Panc1 (cell line): ENCODE measurements around the gene PHKG2. TPM values are rescaled to one million over a fixed set of nuclear protein-coding genes. Genes with fewer than 3 reads are reported as not detected.
A peak's percentile ranks its signal among the peaks of the same experiment; 100 is the strongest.

ENCODE experiments used
- ATAC-seq: fragments of 200-7000 bp; cut with Tn5 transposase; 2 replicates; pipeline ENCODE4 v1.9.1; 2020; ENCODE audit warnings: mild to moderate bottlenecking, moderate library complexity
- BruUV-seq: library from RNA; stranded (reverse); fragments of 400-500 nt; replicated peaks from 2 replicates; lab custom pipeline; 2021; lab: Mats Ljungman, UMichigan
- CTCF ChIA-PET: fragments of 300-600 bp; sonication (Branson Sonifier 250); formaldehyde crosslinking; loops from one replicate; lab custom pipeline; 2022; ENCODE audit warnings: antibody characterized with exemption; lab: Charles Lee
- POLR2A ChIA-PET: fragments of 300-600 bp; sonication (Branson Sonifier 250); formaldehyde crosslinking; loops from one replicate; lab custom pipeline; 2022; ENCODE audit warnings: antibody characterized with exemption; lab: Charles Lee
- DNase-seq: peaks from one replicate; pipeline ENCODE4 v3.0.0-alpha.2; 2010; ENCODE audit warnings: low read depth, low spot score
- H3K27ac ChIP-seq: 2 replicates; pipeline ENCODE4 v1.5.1; 2011; ENCODE audit warnings: mild to moderate bottlenecking, low read length, inconsistent platforms
- H3K27me3 ChIP-seq: fragments of 200-500 bp; sonication (Bioruptor generic); 2 replicates; pipeline ENCODE4 v1.6.0; 2014; ENCODE audit warnings: low read length, inconsistent platforms; ENCODE audit not compliant: control insufficient read depth, insufficient read depth
- H3K36me3 ChIP-seq: fragments of 200-500 bp; sonication (Bioruptor generic); 2 replicates; pipeline ENCODE4 v1.5.1; 2014; ENCODE audit warnings: inconsistent platforms, mild to moderate bottlenecking, low read length, moderate library complexity; ENCODE audit not compliant: control insufficient read depth, insufficient read depth
- H3K4me1 ChIP-seq: 2 replicates; pipeline ENCODE4 v1.5.1; 2011; ENCODE audit warnings: inconsistent platforms, mild to moderate bottlenecking, low read length, moderate library complexity; ENCODE audit not compliant: control insufficient read depth, insufficient read depth
- H3K4me3 ChIP-seq, 2 experiments: 2 replicates each; pipeline ENCODE4 v1.5.1; 2011 to 2012; ENCODE audit warnings: low read depth in 2 of 2, low read length in 2 of 2, mild to moderate bottlenecking in 2 of 2, inconsistent platforms in 1 of 2, moderate library complexity in 1 of 2
- H3K9me3 ChIP-seq: fragments of 200-500 bp; sonication (Bioruptor generic); 2 replicates; pipeline ENCODE4 v1.5.1; 2014; ENCODE audit warnings: low read depth, mild to moderate bottlenecking, inconsistent platforms, low read length, moderate library complexity; ENCODE audit not compliant: control insufficient read depth, insufficient read depth
- POLR2AphosphoS5 ChIP-seq: IDR thresholded peaks from 2 replicates; pipeline ENCODE4 v1.6.1; 2012; ENCODE audit warnings: mild to moderate bottlenecking, low read depth, low read length, moderate library complexity
- SIN3A ChIP-seq: IDR thresholded peaks from 2 replicates; pipeline ENCODE4 v1.6.1; 2012; ENCODE audit warnings: low read depth, mild to moderate bottlenecking, low read length, moderate library complexity, borderline replicate concordance; ENCODE audit not compliant: insufficient read depth
- TCF7L2 ChIP-seq: IDR thresholded peaks from 2 replicates; pipeline ENCODE4 v1.6.1; 2011; ENCODE audit warnings: mild to moderate bottlenecking, low read depth, low read length, inconsistent platforms
- in situ Hi-C: cut with HindIII; loops from 2 replicates; pipeline ENCODE4 v1.10.0; 2016; ENCODE audit warnings: low sequenced_read_pairs, low pct_unique_long_range_greater_than_20kb
- intact Hi-C: fragments of 100-400 bp; cut with micrococcal nuclease; formaldehyde crosslinking; loops from one replicate; pipeline ENCODE4 v1.10.0; 2022; ENCODE audit not compliant: unreplicated experiment
- total RNA-seq: library from RNA; stranded (reverse); gene quantifications from one replicate; pipeline ENCODE4 v1.2.1, GENCODE V29; 2021; ENCODE audit not compliant: unreplicated experiment
- TF ChIP-seq, protein P1 (sequence below), 2 experiments: IDR thresholded peaks; 2 replicates each; pipeline ENCODE4 v1.6.1; 2011 to 2012; ENCODE audit warnings: low read depth in 2 of 2, control low read depth in 1 of 2, low read length in 1 of 2, mild to moderate bottlenecking in 1 of 2, moderate library complexity in 1 of 2; ENCODE audit not compliant: insufficient read depth in 1 of 2
- TF ChIP-seq, protein P2 (sequence below): fragments of 450-650 bp; IDR thresholded peaks from 2 replicates; pipeline ENCODE4 v1.5.1; 2017; ENCODE audit warnings: mild to moderate bottlenecking

Gene PHKG2
- total RNA-seq, 1 experiment from 2014 or later: 43.1 TPM

- intact Hi-C loops: no loop called here
- DNase-seq (no peak), ATAC-seq (no peak)
- Histone ChIP-seq H3K27ac (no peak overlapping the region), H3K27me3 (no peaks in the 10 kb centered on the region), H3K36me3 (peaks cover 2% of the 10 kb centered on the region; the same call in 1 of the 2 replicates), H3K9me3 (no peaks in the 10 kb centered on the region), H3K4me3 (no peak overlapping the region), H3K4me1 (peaks cover 15% of the 10 kb centered on the region)
- BruUV-seq: no TSS peak
- POLR2A ChIA-PET: no interaction called here
- in situ Hi-C loops: no loop called here
- CTCF ChIA-PET: no interaction called here
- peak; percentile 38 for TF ChIP-seq POLR2AphosphoS5
- TF ChIP-seq, protein P1, sequence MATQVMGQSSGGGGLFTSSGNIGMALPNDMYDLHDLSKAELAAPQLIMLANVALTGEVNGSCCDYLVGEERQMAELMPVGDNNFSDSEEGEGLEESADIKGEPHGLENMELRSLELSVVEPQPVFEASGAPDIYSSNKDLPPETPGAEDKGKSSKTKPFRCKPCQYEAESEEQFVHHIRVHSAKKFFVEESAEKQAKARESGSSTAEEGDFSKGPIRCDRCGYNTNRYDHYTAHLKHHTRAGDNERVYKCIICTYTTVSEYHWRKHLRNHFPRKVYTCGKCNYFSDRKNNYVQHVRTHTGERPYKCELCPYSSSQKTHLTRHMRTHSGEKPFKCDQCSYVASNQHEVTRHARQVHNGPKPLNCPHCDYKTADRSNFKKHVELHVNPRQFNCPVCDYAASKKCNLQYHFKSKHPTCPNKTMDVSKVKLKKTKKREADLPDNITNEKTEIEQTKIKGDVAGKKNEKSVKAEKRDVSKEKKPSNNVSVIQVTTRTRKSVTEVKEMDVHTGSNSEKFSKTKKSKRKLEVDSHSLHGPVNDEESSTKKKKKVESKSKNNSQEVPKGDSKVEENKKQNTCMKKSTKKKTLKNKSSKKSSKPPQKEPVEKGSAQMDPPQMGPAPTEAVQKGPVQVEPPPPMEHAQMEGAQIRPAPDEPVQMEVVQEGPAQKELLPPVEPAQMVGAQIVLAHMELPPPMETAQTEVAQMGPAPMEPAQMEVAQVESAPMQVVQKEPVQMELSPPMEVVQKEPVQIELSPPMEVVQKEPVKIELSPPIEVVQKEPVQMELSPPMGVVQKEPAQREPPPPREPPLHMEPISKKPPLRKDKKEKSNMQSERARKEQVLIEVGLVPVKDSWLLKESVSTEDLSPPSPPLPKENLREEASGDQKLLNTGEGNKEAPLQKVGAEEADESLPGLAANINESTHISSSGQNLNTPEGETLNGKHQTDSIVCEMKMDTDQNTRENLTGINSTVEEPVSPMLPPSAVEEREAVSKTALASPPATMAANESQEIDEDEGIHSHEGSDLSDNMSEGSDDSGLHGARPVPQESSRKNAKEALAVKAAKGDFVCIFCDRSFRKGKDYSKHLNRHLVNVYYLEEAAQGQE (IDR thresholded peaks at IDR 0.05; ENCODE audit: insufficient read depth in 1 of 2, low read depth in 2 of 2, low read length in 1 of 2): no peak
Measured at GRCh38 chr16:30779596-30779995, 31.4 kb downstream of the PHKG2 start.

GRCh38 chr16:30780021-30780420 lies 31.8 kb downstream of the PHKG2 start:
- CTCF ChIA-PET: no interaction called here
- Histone ChIP-seq H3K4me3 (no peak overlapping the region), H3K27ac (no peak overlapping the region), H3K36me3 (peaks cover 2% of the 10 kb centered on the region; the same call in 1 of the 2 replicates), H3K27me3 (no peaks in the 10 kb centered on the region), H3K9me3 (no peaks in the 10 kb centered on the region), H3K4me1 (peaks cover 12% of the 10 kb centered on the region)
- BruUV-seq: no TSS peak
- DNase-seq (no peak), ATAC-seq (no peak)
- POLR2A ChIA-PET: no interaction called here
- in situ Hi-C loops (no loop called here), intact Hi-C loops (no loop called here)
- TF ChIP-seq, protein P1 (IDR thresholded peaks at IDR 0.05; ENCODE audit: insufficient read depth in 1 of 2, low read depth in 2 of 2, low read length in 1 of 2): no peak
- no peak for TF ChIP-seq POLR2AphosphoS5
- TF ChIP-seq TCF7L2: no peak

DNA sequence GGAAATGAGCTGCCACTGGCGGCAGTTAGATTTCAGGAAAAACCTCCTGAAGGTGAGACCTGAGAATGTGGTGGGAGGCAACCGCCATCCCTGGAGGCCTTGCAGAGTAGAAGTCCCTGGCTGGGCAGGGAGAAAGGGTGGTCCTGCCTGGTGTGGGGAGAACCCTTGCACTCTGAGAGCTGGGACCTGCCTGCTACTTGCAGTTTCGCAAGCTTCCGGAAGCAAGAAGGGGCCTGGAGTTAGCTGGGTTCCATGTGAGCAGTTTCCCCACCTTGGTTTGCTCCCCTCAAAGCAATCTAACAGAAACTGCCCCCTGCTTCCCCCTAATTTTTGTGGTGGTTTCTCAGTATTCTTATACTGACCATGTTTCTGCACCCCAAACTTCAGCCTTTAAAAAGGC lies 32.3 kb downstream of the PHKG2 start:
- H3K4me3 ChIP-seq: no peak overlapping the region
- no peak for DNase-seq
- peaks cover 2% of the 10 kb centered on the region; the same call in 1 of the 2 replicates for H3K36me3 ChIP-seq
- H3K9me3 ChIP-seq: no peaks in the 10 kb centered on the region
- no peaks in the 10 kb centered on the region for H3K27me3 ChIP-seq
- intact Hi-C loops (no loop called here), in situ Hi-C loops (no loop called here)
- H3K27ac ChIP-seq: no peak overlapping the region
- peaks cover 17% of the 10 kb centered on the region for H3K4me1 ChIP-seq
- no TSS peak for BruUV-seq
- TF ChIP-seq TCF7L2: no peak
- TF ChIP-seq POLR2AphosphoS5: no peak
- TF ChIP-seq SIN3A: no peak
- TF ChIP-seq, protein P1 (IDR thresholded peaks at IDR 0.05; ENCODE audit: insufficient read depth in 1 of 2, low read depth in 2 of 2, low read length in 1 of 2): no peak
- TF ChIP-seq, protein P2, sequence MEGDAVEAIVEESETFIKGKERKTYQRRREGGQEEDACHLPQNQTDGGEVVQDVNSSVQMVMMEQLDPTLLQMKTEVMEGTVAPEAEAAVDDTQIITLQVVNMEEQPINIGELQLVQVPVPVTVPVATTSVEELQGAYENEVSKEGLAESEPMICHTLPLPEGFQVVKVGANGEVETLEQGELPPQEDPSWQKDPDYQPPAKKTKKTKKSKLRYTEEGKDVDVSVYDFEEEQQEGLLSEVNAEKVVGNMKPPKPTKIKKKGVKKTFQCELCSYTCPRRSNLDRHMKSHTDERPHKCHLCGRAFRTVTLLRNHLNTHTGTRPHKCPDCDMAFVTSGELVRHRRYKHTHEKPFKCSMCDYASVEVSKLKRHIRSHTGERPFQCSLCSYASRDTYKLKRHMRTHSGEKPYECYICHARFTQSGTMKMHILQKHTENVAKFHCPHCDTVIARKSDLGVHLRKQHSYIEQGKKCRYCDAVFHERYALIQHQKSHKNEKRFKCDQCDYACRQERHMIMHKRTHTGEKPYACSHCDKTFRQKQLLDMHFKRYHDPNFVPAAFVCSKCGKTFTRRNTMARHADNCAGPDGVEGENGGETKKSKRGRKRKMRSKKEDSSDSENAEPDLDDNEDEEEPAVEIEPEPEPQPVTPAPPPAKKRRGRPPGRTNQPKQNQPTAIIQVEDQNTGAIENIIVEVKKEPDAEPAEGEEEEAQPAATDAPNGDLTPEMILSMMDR: no peak
- ChIA-PET CTCF (no interaction called here), POLR2A (no interaction called here)
- ATAC-seq: no peak
